ENCODE measurements around the gene DEPP1.
A peak's percentile ranks its signal among the peaks of the same experiment; 100 is the strongest.

Gene DEPP1

GRCh38 chr10:44973323-44974081 is 5.1 kb downstream of the DEPP1 start:
- Histone ChIP-seq H3K4me3 (ENCODE audit: low read depth, low read length) (no peak overlapping the region), H3K9me3 (no peaks in the 10 kb centered on the region), H3K27me3 (no peaks in the 10 kb centered on the region), H3K4me1 (peaks cover 7% of the 10 kb centered on the region; the same call in 1 of the 2 replicates), H3K36me3 (no peaks in the 10 kb centered on the region)
- no peak for TF ChIP-seq CTCF (IDR thresholded peaks at IDR 0.05; ENCODE audit: low read depth, low read length)
- no peak for DNase-seq

GRCh38 chr10:44972874-44973306 is 5.7 kb downstream of the DEPP1 start:
- H3K27me3 ChIP-seq = no peaks in the 10 kb centered on the region
- H3K4me3 ChIP-seq (ENCODE audit: low read depth, low read length) = no peak overlapping the region
- H3K9me3 ChIP-seq = no peaks in the 10 kb centered on the region
- no peak for TF ChIP-seq CTCF (IDR thresholded peaks at IDR 0.05; ENCODE audit: low read depth, low read length)
- H3K4me1 ChIP-seq = 0 out of 2 replicates have a peak, but pooled peaks cover 5% of the 10 kb centered on the region
- DNase-seq = peak; percentile 51
- H3K36me3 ChIP-seq = no peaks in the 10 kb centered on the region

GRCh38 chr10:44971935-44972757 is 6.5 kb downstream of the DEPP1 start:
- 0 out of 2 replicates have a peak, but pooled peaks cover 5% of the 10 kb centered on the region for H3K4me1 ChIP-seq
- H3K27me3 ChIP-seq = no peaks in the 10 kb centered on the region
- TF ChIP-seq CTCF (IDR thresholded peaks at IDR 0.05; ENCODE audit: low read depth, low read length) = no peak
- H3K36me3 ChIP-seq = no peaks in the 10 kb centered on the region
- no peak overlapping the region for H3K4me3 ChIP-seq (ENCODE audit: low read depth, low read length)
- no peak for DNase-seq
- no peaks in the 10 kb centered on the region for H3K9me3 ChIP-seq

GRCh38 chr10:44971434-44971833 is 7.2 kb downstream of the DEPP1 start:
- 0 out of 2 replicates have a peak, but pooled peaks cover 5% of the 10 kb centered on the region for H3K4me1 ChIP-seq

GRCh38 chr10:44970812-44971395 is 7.7 kb downstream of the DEPP1 start:
- Histone ChIP-seq H3K4me1 (0 out of 2 replicates have a peak, but pooled peaks cover 4% of the 10 kb centered on the region), H3K4me3 (ENCODE audit: low read depth, low read length) (no peak overlapping the region), H3K9me3 (no peaks in the 10 kb centered on the region), H3K36me3 (no peaks in the 10 kb centered on the region), H3K27me3 (no peaks in the 10 kb centered on the region)
- no peak for DNase-seq
- no peak for TF ChIP-seq CTCF (IDR thresholded peaks at IDR 0.05; ENCODE audit: low read depth, low read length)

More at GRCh38 chr10:44971434-44971833, 7.2 kb downstream of the DEPP1 start:
- Histone ChIP-seq H3K36me3 (no peaks in the 10 kb centered on the region), H3K4me3 (ENCODE audit: low read depth, low read length) (no peak overlapping the region), H3K9me3 (no peaks in the 10 kb centered on the region), H3K27me3 (no peaks in the 10 kb centered on the region)
- TF ChIP-seq CTCF (IDR thresholded peaks at IDR 0.05; ENCODE audit: low read depth, low read length) = no peak
- no peak for DNase-seq
